Measurements from ENCODE around the gene NBPF8.
"Not testable (repeated sequence)": the region's sequence is repeated elsewhere in the genome, so short reads cannot be mapped to it uniquely, and the experiment has no call there.

- not testable (repeated sequence) for TF ChIP-seq POLR2A (IDR thresholded peaks at IDR 0.05; ENCODE audit: low read length); GATA1 (IDR thresholded peaks at IDR 0.05; ENCODE audit: low read depth, low read length)
Observed at GRCh38 chr1:120425063-120425462, 10.2 kb downstream of the NBPF8 start.

All from erythroblast (primary cell).